H1 (cell line): ENCODE measurements around the gene S1PR3. TPM values are rescaled to one million over a fixed set of nuclear protein-coding genes. Genes with fewer than 3 reads are reported as not detected.

Source experiments
- CTCF ChIP-seq, 3 experiments: IDR thresholded peaks; 1 replicate in 2 of 3; 2 replicates in 1 of 3; pipeline versions ENCODE4 v1.5.1 to v1.6.1; 2011; ENCODE audit warnings: low read length in 3 of 3, mild to moderate bottlenecking in 3 of 3, inconsistent platforms in 2 of 3, low read depth in 1 of 3, moderate library complexity in 1 of 3; ENCODE audit not compliant: insufficient read depth in 1 of 3; ENCODE audit errors: control extremely low read depth in 1 of 3
- RAD21 ChIP-seq, 2 experiments: IDR thresholded peaks in 1 of 2; conservative IDR thresholded peaks in 1 of 2; 2 replicates each; pipeline ENCODE4 v1.6.1; 2011; ENCODE audit warnings: low read depth in 2 of 2, low read length in 2 of 2, improper control_type of control experiment in 1 of 2, inconsistent platforms in 1 of 2, mild to moderate bottlenecking in 1 of 2, moderate library complexity in 1 of 2
- USF2 ChIP-seq: IDR thresholded peaks from 2 replicates; pipeline ENCODE4 v1.6.1; 2011; ENCODE audit warnings: low read length, improper control_type of control experiment
- polyA plus RNA-seq, 7 experiments: library from polyadenylated mRNA; depleted of rRNA in 3 of 7; stranded (reverse) in 5 of 7; unstranded in 2 of 7; fragments of >200 nt in 5 of 7; fragments of 200-250 nt in 2 of 7; gene quantifications; 1 replicate in 5 of 7; 2 replicates in 1 of 7; 4 replicates in 1 of 7; pipeline versions ENCODE4 v1.2.1 to v1.2.3, GENCODE V29; 2011 to 2013; ENCODE audit warnings: missing spikeins in 2 of 7, mixed read lengths in 2 of 7
- total RNA-seq: library from RNA; stranded (reverse); fragmentation: NEBNext Ultra II Directional; extraction: Animal tissue kit (Norgen Biotek cat#: 25700); gene quantifications from 2 replicates; pipeline ENCODE4 v1.2.1, GENCODE V29; 2021

Gene S1PR3
- total and polyA plus RNA-seq, 2 of the 8 experiments (the other 6 are each of a cell fraction or from before 2014, with no cell fraction given), result 3.7 to 6.4 TPM

DNA sequence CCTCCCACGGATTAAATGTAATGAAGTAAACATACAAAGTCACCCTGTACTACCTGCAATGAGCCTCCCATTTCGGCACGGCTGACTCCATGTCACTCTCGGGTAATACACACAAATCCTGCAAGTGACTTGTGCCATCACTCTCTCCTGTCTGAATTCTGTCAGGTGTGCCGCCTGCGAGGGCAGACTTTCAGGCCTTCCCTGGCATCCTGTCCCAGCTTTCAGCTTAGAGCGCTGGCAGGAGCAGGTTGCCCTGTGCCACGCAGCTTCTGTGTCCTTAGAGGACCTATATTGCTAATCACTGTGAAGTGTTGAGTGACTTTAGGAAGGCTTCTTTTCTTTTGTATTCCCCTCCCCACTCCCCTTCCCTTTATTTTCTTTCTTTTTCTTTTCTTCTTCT lies 25.8 kb upstream of the S1PR3 start (continued):
- TF ChIP-seq USF2 (no peak), RAD21 (IDR thresholded peaks at IDR 0.05 in 1 of 2, conservative IDR thresholded peaks at IDR 0.05 in 1 of 2; ENCODE audit: low read depth in 2 of 2, low read length in 2 of 2) (no peak), CTCF (IDR thresholded peaks at IDR 0.05; ENCODE audit: control extremely low read depth in 1 of 3, insufficient read depth in 1 of 3, low read depth in 1 of 3, low read length in 3 of 3) (no peak)
